ENCODE measurements around the gene EVI5.

Gene EVI5

DNA sequence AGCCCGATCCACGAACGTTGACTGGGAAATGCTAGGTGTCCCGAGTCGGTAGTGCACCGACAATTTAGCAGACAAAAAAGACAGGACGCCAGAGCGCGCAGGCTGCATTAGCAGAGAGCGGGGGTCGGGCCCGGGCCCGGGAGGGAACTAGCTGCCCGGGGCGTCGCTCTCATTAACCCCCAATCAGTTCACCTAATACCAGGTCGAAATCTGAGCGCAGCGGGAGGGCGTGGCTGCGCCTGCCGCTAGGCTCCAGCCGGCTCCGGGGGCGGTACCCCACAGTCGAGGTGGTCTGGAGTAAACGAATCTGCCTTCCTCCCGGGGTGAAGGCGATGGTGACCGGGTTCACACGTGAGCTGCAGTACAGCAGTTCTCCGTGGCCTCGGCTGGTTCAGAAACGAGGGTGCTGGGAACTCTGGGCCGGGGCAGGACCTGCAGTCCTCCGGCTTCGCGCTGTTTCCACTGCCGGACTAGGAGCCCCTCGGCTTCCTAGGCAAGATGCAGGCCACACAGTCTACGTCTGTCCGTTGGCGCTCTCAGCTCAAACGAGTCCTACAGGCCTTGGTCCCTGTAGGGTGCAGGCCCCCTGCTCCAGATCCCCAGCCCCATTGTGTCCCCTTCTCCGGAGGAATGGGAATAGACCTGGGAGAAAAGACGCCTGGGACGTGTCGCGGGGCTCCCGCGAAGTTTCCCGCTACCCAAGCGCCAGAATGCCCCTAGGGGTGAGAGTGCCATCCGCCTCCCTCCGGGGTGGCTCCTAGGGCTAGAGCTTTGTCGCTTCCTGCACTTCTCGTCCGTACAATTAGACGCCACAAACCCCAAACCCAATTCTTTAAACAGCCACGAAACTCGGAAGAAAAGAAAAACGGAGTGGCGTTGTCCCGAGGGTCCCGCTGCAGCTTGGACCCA is 300.2 kb downstream of the EVI5 start:
- peak; percentile 33 for DNase-seq (ENCODE audit: low spot score)

GRCh38 chr1:92483610-92484471 is 301.1 kb downstream of the EVI5 start:
- DNase-seq (ENCODE audit: low spot score) = no peak

DNA sequence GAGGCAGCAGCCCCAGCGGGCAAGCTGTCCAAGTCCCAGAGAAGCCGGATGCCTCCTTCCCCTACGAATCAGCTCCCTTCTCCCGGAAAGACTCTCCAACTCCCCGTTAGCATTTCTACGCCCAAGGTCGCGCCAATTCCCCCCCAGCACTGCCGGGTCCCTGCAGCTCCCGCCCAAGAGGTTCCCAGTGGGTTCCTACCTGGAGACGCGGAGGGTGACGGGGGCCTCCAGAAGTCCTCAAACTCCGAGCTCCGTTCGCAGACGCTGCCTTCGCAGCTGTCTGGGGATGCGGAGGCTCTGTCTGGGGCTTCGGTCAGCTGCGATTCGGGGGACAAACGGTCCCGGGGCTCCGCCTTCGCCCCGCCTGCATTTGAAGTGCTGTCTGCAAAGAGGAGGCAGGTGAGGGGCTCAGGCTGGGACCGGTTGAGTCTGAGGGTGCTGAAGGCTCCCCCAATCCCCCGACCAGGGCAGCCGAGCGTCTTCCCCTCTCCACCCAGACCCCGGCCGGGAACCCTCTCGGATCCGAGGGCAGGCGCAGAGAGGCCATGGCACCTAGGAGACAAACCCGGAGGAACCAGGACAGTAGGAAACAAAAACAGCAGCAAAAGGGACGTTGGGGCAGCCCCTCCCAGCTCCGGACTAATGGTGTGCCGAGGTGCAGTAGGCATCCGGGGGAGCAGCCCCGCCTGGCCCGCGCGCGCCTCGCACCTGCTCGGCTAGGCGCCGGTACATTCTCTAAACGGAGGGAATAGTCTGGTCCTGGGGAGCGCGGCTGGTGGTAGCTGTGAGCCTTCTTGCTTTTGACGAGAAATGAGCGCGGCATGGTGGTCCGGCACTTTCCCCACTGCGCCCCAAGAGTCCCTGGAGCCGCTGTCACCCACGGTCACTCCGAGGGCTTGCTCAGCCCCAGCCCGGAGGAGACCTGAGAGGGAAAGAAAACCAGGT is 302.0 kb downstream of the EVI5 start:
- no peak for DNase-seq (ENCODE audit: low spot score)

DNA sequence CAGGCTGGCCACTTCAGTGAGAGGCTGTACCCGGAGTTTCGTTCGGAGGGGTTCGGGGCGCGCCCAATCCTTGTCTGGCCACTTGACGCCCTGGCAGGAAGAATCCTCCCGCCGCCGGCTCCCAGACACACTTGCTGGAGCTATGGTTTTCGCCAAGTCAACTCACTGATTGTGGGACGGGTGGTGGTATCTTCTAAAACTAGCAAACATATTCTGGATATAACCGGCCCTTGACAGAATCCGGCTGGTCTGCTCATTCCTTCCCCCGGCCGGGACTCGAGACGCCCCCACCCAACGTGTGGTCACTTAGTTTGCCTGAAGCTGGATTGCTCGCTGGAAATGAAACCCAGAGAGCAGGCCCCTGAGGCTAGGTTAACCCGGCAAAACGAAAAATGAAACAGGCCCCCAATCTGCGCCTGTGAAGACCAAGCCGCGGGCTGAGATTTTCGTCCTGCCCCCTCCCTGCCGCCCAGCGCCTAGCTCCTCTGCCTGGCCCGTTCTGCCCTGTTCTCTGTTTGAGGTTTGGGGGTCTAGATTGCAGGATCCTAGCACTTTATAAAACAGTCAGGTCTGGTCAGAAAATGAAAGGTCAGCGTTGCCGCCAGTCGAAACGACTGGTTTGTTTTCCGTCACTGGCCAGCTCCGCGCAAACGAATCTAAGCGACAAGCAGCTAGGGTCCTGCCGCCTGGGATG is 302.8 kb downstream of the EVI5 start:
- peak; percentile 30 for DNase-seq (ENCODE audit: low spot score)

- no peak for DNase-seq (ENCODE audit: low spot score)
Measured at GRCh38 chr1:92481599-92481925, 303.3 kb downstream of the EVI5 start.

GRCh38 chr1:92480813-92481598 is 303.9 kb downstream of the EVI5 start:
- DNase-seq (ENCODE audit: low spot score) = no peak

- DNase-seq (ENCODE audit: low spot score) = no peak
Measured at GRCh38 chr1:92480200-92480812, 304.6 kb downstream of the EVI5 start.

DNA sequence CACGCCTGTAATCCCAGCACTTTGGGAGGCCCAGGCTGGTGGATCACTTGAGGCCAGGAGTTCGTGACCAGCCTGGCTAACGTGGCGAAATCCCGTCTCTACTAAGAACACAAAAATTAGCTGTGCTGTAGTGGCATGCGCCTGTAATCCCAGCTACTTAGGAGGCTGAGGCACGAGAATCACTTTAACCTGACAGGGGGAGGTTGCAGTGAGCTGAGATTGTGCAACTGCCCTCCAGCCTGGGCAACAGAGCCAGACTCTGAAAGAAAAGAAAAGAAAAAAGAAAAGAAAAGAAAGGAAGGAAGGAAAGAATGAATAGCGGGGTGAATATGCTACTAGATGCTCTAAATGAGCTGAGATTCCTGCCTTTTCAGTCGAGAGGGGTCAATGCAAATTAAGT is 305.3 kb downstream of the EVI5 start:
- DNase-seq (ENCODE audit: low spot score) = no peak

DNA sequence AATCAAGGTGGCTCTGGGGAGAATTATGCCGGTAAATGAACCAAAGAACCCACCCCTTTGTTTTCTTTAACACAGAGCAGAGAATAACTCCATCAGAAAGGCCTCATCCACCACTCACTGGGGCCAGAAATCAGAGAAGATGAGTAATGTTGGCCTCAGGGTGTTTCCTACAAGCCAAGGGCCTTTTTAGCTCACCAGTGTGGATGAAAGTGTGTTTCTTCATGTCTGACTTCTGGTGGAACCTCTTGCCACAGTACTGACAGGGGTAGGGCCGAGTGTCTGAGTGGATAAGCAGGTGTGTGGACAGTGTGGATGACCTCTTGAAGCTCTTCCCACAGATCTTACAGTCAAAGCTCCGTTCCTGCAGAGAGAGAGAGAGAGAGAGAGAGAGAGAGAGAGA is 306.5 kb downstream of the EVI5 start:
- DNase-seq (ENCODE audit: low spot score) = no peak

DNA sequence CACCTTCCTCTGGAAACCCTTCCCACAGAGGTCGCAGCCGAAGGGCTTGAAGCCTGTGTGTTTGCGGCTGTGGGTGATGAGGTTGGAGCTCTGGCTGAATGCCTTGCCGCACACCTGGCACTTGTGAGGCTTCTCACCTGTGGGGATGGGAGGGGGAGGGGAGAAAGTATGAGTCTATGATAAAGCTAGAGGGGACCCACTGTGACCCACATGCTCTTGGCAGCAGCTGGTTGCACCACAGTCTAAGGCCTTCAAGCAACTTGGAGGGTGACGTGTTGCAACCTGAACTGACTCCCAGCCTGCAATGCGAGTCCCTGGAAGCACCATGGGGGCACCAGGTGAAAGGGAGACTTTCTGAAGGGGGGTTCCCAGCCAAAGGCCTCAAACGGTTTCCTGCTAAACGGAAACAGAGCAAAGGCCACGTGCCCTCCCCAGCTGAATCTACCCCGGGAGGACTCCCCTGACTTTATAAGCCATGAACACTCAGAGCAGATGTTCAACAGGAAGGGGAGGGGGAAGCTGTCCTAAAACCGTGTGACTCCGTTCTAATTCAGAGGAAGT is 308.8 kb downstream of the EVI5 start:
- no peak for DNase-seq (ENCODE audit: low spot score)

DNA sequence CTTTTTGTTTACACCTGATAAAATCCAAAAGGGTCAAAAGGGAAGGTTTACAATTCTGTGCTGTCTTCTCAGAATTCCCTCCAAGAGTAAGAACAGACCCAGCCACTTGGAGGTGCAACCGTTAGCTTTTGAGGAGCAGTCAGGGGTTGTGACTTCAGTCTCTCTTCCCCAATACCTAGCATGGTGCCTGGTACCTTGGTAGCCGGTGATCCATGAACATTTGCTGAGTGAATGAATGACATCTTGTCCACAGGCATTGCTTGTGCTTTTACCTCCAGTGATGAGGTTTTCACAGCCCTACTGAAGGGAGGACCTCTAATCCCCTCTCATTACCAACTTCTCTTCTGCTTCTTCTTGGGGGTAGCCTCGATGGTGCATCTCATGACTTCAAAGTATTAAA is 309.9 kb downstream of the EVI5 start:
- DNase-seq (ENCODE audit: low spot score) = no peak

DNA sequence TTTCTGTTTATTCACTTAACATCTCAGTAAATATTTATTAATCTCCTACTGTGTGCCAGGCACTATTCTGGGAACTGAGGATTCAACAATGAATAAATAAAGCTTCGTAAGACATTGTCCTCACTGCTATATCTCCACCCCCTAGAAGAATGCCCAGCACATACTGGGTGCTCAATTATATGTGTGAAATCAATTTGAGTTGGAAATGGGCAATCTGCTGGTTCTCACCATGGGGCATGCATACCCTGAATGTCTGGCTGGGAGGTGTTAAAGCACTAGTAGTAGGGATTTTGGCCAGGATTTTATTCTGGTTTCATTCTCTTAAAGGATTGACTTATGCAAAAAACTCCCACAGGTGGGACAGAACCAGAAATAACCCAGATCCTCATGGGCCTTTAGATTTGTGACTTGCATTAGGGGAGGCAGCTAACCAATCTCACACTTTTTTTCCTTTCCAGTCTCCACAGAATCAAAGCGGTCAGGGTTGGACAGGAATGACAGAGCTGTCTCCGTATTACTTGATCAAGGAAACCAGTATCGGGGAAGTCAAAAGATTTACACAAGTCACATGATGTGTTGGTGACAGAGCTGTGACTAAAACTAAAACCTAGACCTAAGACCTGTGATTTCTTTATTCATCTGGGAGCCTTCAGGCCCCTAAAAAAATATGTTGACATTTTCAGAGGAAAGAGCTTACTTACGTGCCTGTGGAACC is 311.0 kb downstream of the EVI5 start:
- DNase-seq (ENCODE audit: low spot score) = no peak

- no peak for DNase-seq (ENCODE audit: low spot score)
Measured at GRCh38 chr1:92470216-92470615, 314.7 kb downstream of the EVI5 start.

- DNase-seq (ENCODE audit: low spot score) = no peak
Measured at GRCh38 chr1:92466683-92467352, 318.1 kb downstream of the EVI5 start.

- no peak for DNase-seq (ENCODE audit: low spot score)
Measured at GRCh38 chr1:92465256-92465647, 319.7 kb downstream of the EVI5 start.

DNA sequence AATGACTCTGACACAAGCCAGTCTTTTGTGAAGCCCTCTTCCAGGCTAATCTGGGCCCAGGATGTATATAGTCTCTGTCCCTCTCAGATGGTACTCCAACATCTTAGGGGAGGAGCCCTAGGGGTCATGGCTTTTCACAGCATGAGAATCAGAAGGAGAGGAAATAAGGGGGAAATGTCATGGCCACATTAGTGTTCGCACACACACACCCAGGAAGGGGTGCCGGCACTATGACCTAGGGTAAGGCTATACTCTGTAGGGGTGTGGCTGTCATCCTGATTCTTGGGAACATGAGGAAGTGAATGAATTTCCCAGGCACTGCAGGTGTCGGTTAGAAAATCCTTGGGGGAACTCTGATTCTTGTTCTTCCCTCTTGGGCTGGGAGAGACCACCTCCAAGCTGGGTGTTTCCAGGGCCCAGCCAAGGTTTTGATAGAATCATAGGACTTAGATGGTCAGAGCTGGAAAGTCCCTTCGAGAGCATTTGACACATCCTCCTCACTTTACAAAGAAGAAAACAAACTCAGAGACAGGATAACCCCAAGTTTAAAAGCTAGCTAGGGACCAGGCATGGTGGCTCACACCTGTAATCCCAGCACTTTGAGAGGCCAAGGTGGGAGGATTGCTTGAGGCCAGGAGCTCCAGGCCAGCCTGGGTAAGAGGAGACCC is 320.2 kb downstream of the EVI5 start:
- DNase-seq (ENCODE audit: low spot score) = no peak

DNA sequence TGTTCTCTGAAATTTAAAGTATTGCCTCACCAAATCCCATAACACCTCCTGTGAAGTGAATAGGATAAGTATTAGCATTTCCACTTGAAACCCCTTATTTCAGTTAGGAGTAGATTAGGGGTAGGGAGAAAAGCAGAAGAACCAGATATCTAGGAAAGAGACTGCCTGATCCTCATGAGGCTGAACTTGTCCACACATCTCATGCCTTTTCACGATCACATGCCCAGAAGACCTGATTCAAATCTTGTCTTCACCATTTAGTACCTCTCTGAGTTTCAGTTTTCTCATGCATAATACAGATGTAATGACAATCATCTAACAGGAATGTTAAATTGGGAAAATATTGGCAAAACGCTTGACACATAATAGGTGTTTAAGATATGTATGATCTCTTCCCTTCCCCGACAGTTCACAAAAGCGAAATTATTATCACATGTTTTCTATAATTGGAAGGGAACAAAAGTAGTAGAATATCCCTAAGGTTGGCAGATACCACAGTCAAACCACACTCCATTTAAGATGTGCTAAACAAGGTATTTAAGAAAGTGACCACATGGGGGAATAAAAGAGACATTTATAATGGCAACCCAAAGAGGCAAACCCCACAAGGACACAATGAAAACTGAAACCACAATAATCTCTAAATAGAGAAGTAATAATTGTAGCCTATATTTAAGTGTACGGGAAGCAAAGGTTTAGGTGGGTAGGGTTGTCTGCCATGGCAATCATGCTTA is 323.4 kb downstream of the EVI5 start:
- DNase-seq (ENCODE audit: low spot score) = no peak

Measured in SK-N-DZ (cell line).